Measurements from ENCODE around the gene SIK3. TPM values are rescaled to one million over a fixed set of nuclear protein-coding genes. Genes with fewer than 3 reads are reported as not detected.
A peak's percentile ranks its signal among the peaks of the same experiment; 100 is the strongest.

Gene SIK3
- total RNA-seq, 4 donors from 2014 or later, result 14.1 to 77.0 (median 40.7) TPM

- H3K36me3 ChIP-seq, result no peaks in the 10 kb centered on the region
- peak overlapping the region in 1 of 2 donors; percentile 32 for H3K27ac ChIP-seq
- intact Hi-C loops (cut with DNase I; ENCODE audit: low total_unique reads), result no loop called here
- DNase-seq, result no peak
- no peak for TF ChIP-seq POLR2A (IDR thresholded peaks at IDR 0.05)
- no peak for TF ChIP-seq CTCF (IDR thresholded peaks at IDR 0.05)
- no peak overlapping the region for H3K4me3 ChIP-seq
- no peaks in the 10 kb centered on the region for H3K9me3 ChIP-seq
- no peaks in the 10 kb centered on the region for H3K4me1 ChIP-seq
- H3K27me3 ChIP-seq, result no peaks in the 10 kb centered on the region
These were observed 209.2 kb downstream of the SIK3 start for GRCh38 chr11:116888884-116889549.

- no peak for TF ChIP-seq POLR2A (IDR thresholded peaks at IDR 0.05)
- TF ChIP-seq CTCF (IDR thresholded peaks at IDR 0.05), result no peak
- H3K9me3 ChIP-seq, result no peaks in the 10 kb centered on the region
- peak overlapping the region in 1 of 2 donors; percentile 32 for H3K27ac ChIP-seq
- H3K4me3 ChIP-seq, result no peak overlapping the region
- H3K27me3 ChIP-seq, result no peaks in the 10 kb centered on the region
- no peaks in the 10 kb centered on the region for H3K4me1 ChIP-seq
- no peaks in the 10 kb centered on the region for H3K36me3 ChIP-seq
- DNase-seq, result no peak
- intact Hi-C loops (cut with DNase I; ENCODE audit: low total_unique reads), result no loop called here
These were observed 210.2 kb downstream of the SIK3 start for GRCh38 chr11:116888024-116888423.

- intact Hi-C loops (cut with DNase I; ENCODE audit: low total_unique reads), result no loop called here
These were observed 212.1 kb downstream of the SIK3 start for GRCh38 chr11:116885951-116886655.

GRCh38 chr11:116882386-116882785, 215.8 kb downstream of the SIK3 start:
- TF ChIP-seq CTCF (IDR thresholded peaks at IDR 0.05) (no peak), POLR2A (IDR thresholded peaks at IDR 0.05) (no peak)
- no peak for DNase-seq
- no peak overlapping the region for H3K4me3 ChIP-seq
- H3K36me3 ChIP-seq, result no peaks in the 10 kb centered on the region
- intact Hi-C loops (cut with DNase I; ENCODE audit: low total_unique reads), result no loop called here
- H3K9me3 ChIP-seq, result no peaks in the 10 kb centered on the region
- no peaks in the 10 kb centered on the region for H3K27me3 ChIP-seq
- no peaks in the 10 kb centered on the region for H3K4me1 ChIP-seq
- no peak overlapping the region for H3K27ac ChIP-seq

More at GRCh38 chr11:116885951-116886655, 212.1 kb downstream of the SIK3 start:
- peak in 1 of 2 donors; percentile 21 for DNase-seq
- Histone ChIP-seq H3K9me3 (no peaks in the 10 kb centered on the region), H3K36me3 (no peaks in the 10 kb centered on the region), H3K4me1 (no peaks in the 10 kb centered on the region), H3K27me3 (no peaks in the 10 kb centered on the region), H3K27ac (peak overlapping the region; percentile 38 to 48), H3K4me3 (no peak overlapping the region)
- TF ChIP-seq CTCF (IDR thresholded peaks at IDR 0.05) (no peak), POLR2A (IDR thresholded peaks at IDR 0.05) (no peak)

GRCh38 chr11:116881143-116881542, 217.1 kb downstream of the SIK3 start:
- H3K27me3 ChIP-seq, result no peaks in the 10 kb centered on the region
- intact Hi-C loops (cut with DNase I; ENCODE audit: low total_unique reads), result no loop called here
- TF ChIP-seq CTCF (IDR thresholded peaks at IDR 0.05), result no peak
- TF ChIP-seq POLR2A (IDR thresholded peaks at IDR 0.05), result no peak
- no peak overlapping the region for H3K4me3 ChIP-seq
- H3K27ac ChIP-seq, result no peak overlapping the region
- no peaks in the 10 kb centered on the region for H3K36me3 ChIP-seq
- H3K4me1 ChIP-seq, result no peaks in the 10 kb centered on the region
- no peak for DNase-seq
- no peaks in the 10 kb centered on the region for H3K9me3 ChIP-seq
